OCI-LY3 (cell line): ENCODE measurements around the gene EDEM2.
A peak's percentile ranks its signal among the peaks of the same experiment; 100 is the strongest.
"Not testable (repeated sequence)": the region's sequence is repeated elsewhere in the genome, so short reads cannot be mapped to it uniquely, and the experiment has no call there.

Experiments
- H2AFZ ChIP-seq: fragments of 200-600, 300-600 bp; shearing (Covaris generic); 2 replicates; pipeline ENCODE4 v1.6.0; 2014; ENCODE audit warnings: antibody characterized with exemption, low read depth, low read length
- H3K27ac ChIP-seq: fragments of 200-600, 300-600 bp; sonication (generic); 2 replicates; pipeline ENCODE4 v1.5.1; 2014; ENCODE audit warnings: mild to moderate bottlenecking, low read length, moderate library complexity, mixed read lengths
- H3K27me3 ChIP-seq: fragments of 200-600, 300-600 bp; sonication (generic); 2 replicates; pipeline ENCODE4 v1.6.1; 2014; ENCODE audit warnings: low read depth, low read length, mixed read lengths
- H3K36me3 ChIP-seq: fragments of 200-600, 300-600 bp; sonication (generic); replicated peaks from 2 replicates; pipeline ENCODE3; 2014; ENCODE audit warnings: low read depth, low read length, mixed read lengths
- H3K4me1 ChIP-seq: fragments of 300-600, 200-600 bp; sonication (generic); 2 replicates; pipeline ENCODE4 v1.6.1; 2014; ENCODE audit warnings: low read length, mixed read lengths
- H3K4me2 ChIP-seq: fragments of 200-600, 300-600 bp; sonication (generic); 2 replicates; pipeline ENCODE4 v1.6.1; 2014; ENCODE audit warnings: low read length, mixed read lengths
- H3K4me3 ChIP-seq: fragments of 300-600, 200-600 bp; sonication (generic); 2 replicates; pipeline ENCODE4 v1.5.1; 2014; ENCODE audit warnings: antibody characterized with exemption, mild to moderate bottlenecking, low read length, moderate library complexity
- H3K79me2 ChIP-seq: fragments of 300-600, 200-600 bp; shearing (Covaris generic); 2 replicates; pipeline ENCODE4 v1.6.1; 2014; ENCODE audit warnings: mild to moderate bottlenecking, low read length, mixed read lengths
- H3K9ac ChIP-seq: fragments of 300-600, 200-600 bp; shearing (Covaris generic); 2 replicates; pipeline ENCODE4 v1.6.0; 2014; ENCODE audit warnings: mild to moderate bottlenecking, low read length, moderate library complexity
- H3K9me3 ChIP-seq: fragments of 200-600, 300-600 bp; shearing (Covaris generic); 2 replicates; pipeline ENCODE4 v1.6.1; 2014; ENCODE audit warnings: low read length, mixed read lengths; ENCODE audit not compliant: insufficient read depth
- H4K20me1 ChIP-seq: fragments of 200-600, 300-600 bp; sonication (generic); 2 replicates; pipeline ENCODE4 v1.6.1; 2016; ENCODE audit warnings: low read length, mixed read lengths; ENCODE audit not compliant: insufficient read depth
- CTCF ChIP-seq: fragments of 200-600, 300-600 bp; sonication (generic); IDR thresholded peaks from 2 replicates; pipeline ENCODE4 v1.5.1; 2014; ENCODE audit warnings: antibody characterized with exemption, low read length, low read depth
- EZH2phosphoT487 ChIP-seq: fragments of 200-600 bp; shearing (Covaris generic); IDR thresholded peaks from 2 replicates; pipeline ENCODE4 v1.6.1; 2018; ENCODE audit warnings: antibody characterized with exemption, mixed run types, low read depth

EDEM2 gene

DNA sequence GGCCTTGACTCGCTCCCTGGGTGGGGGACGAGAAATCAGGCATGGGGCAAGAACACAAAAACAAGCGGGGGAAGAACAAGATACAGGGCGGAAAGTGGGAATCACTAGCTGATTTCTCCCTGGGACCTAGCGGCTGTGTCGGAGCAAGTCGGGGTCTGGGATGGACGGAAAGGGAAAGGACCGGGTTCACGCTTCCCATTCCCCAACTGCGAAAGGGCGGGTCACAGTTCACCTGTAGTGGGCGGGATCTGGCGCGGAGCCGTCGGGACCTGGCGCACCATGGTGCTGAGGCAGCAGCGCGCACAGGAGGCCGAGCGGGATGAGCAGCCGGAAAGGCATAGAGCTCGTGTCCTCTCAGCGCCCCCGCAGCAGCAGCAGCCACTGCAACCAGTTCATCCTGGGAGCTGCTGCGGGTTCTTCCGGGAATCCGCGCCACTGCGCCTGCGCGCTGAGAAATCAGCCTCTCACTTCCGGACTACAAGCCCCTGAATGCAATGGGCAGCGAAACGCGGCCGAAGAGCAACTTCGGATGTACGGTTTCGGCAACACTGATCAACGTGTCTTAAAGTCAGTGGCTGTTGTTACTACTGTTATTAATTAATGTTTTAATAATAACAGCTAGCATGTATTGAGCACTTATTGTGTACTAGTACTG is at the start of gene EDEM2:
TSS of gene EDEM2 (minus strand) at position 417 of the 655 bp plus-strand sequence. CDS start at position 339, 78 bp downstream.
- Histone ChIP-seq H2AFZ (peak within 1 kb of the TSS; percentile 86), H3K4me2 (peak within 1 kb of the TSS; percentile 93), H3K27ac (peak within 1 kb of the TSS; percentile 55), H3K4me1 (peaks cover 30% of the 10 kb centered on the region), H3K36me3 (peaks cover 11% of the 10 kb centered on the region), H3K9me3 (no peaks in the 10 kb centered on the region), H3K9ac (peak within 1 kb of the TSS; percentile 85), H3K4me3 (peak within 1 kb of the TSS; percentile 88), H4K20me1 (peaks cover 8% of the 10 kb centered on the region; the same call in 1 of the 2 replicates), H3K79me2 (peaks cover 10% of the 10 kb centered on the region), H3K27me3 (peaks cover 6% of the 10 kb centered on the region; the same call in 1 of the 2 replicates)
- TF ChIP-seq EZH2phosphoT487 (no peak), CTCF (no peak; the same call in 1 of the 2 replicates)

- no peak for TF ChIP-seq CTCF
- no peak for TF ChIP-seq EZH2phosphoT487
- Histone ChIP-seq H3K9ac (no peak overlapping the region), H3K4me1 (no peaks in the 10 kb centered on the region), H3K36me3 (no peaks in the 10 kb centered on the region), H3K27ac (no peak overlapping the region), H3K9me3 (peaks cover 12% of the 10 kb centered on the region; the same call in 1 of the 2 replicates), H3K4me2 (no peak overlapping the region), H3K79me2 (no peaks in the 10 kb centered on the region), H3K4me3 (no peak overlapping the region), H2AFZ (no peak overlapping the region), H3K27me3 (no peaks in the 10 kb centered on the region), H4K20me1 (no peaks in the 10 kb centered on the region)
Observed at GRCh38 chr20:35196313-35196712, 49.2 kb upstream of the EDEM2 start.

DNA sequence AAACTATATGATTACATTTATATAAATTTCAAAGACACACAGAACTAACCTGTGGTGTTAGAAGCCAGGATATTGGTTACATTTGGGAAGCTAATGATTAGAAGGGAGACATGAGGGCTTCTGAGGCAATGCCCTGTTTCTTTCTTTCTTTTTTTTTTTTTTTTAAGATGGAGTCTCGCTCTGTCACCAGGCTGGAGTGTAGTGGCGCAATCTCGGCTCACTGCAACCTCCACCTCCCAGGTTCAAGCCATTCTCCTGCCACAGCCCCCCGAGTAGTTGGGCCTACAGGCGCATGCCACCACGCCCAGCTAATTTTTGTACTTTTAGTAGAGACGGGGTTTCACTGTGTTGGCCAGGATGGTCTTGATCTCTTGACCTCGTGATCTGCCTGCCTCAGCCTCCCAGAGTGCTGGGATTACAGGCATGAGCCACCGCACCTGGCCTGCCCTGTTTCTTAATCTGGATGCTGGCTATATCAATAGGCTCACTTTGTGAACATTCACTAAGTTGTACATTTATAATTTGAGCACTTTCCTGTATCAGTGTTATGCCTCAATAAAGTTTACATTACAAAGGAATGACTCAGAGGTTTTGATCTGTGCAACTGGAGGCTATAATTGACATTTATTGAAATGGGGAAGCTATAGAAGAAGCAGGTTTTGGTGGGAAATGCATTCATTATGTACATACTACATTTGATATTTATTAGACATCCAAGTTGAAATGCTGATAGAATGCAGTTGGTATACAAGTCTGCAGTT is 46.1 kb upstream of the EDEM2 start:
- not testable (repeated sequence) for H3K4me2 ChIP-seq, H3K4me3 ChIP-seq, H3K9ac ChIP-seq, H3K79me2 ChIP-seq, H4K20me1 ChIP-seq, H3K27ac ChIP-seq, H3K36me3 ChIP-seq, H2AFZ ChIP-seq, H3K27me3 ChIP-seq, H3K4me1 ChIP-seq
- peaks cover 12% of the 10 kb centered on the region; the same call in 1 of the 2 replicates for H3K9me3 ChIP-seq

GRCh38 chr20:35192118-35192872 is 45.2 kb upstream of the EDEM2 start:
- no peaks in the 10 kb centered on the region for H3K79me2 ChIP-seq
- no peaks in the 10 kb centered on the region for H4K20me1 ChIP-seq
- H3K36me3 ChIP-seq, result no peaks in the 10 kb centered on the region
- H3K27me3 ChIP-seq, result 0 out of 2 replicates have a peak, but pooled peaks cover 5% of the 10 kb centered on the region
- H3K4me3 ChIP-seq, result no peak overlapping the region
- no peak overlapping the region for H3K9ac ChIP-seq
- TF ChIP-seq CTCF (no peak), EZH2phosphoT487 (no peak)
- peaks cover 12% of the 10 kb centered on the region; the same call in 1 of the 2 replicates for H3K9me3 ChIP-seq
- H3K27ac ChIP-seq, result no peak overlapping the region
- no peaks in the 10 kb centered on the region for H3K4me1 ChIP-seq
- H2AFZ ChIP-seq, result no peak overlapping the region
- no peak overlapping the region for H3K4me2 ChIP-seq
